ENCODE results near the gene DLGAP4. TPM values are rescaled to one million over a fixed set of nuclear protein-coding genes. Genes with fewer than 3 reads are reported as not detected.

The DLGAP4 gene
- total and polyA plus RNA-seq, 2 of the 8 experiments (the other 6 are each of a cell fraction or from before 2014, with no cell fraction given): 41.2 to 57.2 TPM

DNA sequence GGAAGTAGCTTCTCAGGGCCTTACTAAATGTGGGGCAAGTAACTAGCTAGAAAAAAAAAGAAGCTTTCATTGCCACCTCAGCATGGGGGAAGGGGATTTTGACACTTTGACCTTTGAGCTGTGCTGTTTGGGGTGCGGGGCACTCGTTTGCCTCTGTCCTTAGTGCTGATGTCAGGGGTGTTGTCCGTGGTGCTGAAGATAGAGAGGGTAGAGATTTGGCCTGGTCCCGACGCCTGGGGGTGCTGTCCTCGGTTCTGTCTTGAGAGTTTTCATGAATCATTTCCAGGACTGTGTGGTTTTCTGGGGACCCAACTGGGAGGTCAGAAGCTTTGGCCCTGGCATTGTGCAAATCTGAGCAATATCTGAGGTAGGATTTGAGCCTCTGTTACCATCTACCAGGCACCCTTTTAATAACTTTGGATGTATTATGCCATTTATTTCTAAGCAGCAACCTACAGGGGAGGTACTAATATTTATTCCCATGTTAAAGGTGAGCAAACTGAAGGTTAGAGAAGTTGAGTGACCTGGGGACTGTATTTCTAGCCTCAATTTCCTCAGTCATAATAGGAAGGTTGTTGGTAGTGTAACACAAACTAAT, 78.0 kb downstream of the DLGAP4 start (continued):
- TF ChIP-seq, protein P1, sequence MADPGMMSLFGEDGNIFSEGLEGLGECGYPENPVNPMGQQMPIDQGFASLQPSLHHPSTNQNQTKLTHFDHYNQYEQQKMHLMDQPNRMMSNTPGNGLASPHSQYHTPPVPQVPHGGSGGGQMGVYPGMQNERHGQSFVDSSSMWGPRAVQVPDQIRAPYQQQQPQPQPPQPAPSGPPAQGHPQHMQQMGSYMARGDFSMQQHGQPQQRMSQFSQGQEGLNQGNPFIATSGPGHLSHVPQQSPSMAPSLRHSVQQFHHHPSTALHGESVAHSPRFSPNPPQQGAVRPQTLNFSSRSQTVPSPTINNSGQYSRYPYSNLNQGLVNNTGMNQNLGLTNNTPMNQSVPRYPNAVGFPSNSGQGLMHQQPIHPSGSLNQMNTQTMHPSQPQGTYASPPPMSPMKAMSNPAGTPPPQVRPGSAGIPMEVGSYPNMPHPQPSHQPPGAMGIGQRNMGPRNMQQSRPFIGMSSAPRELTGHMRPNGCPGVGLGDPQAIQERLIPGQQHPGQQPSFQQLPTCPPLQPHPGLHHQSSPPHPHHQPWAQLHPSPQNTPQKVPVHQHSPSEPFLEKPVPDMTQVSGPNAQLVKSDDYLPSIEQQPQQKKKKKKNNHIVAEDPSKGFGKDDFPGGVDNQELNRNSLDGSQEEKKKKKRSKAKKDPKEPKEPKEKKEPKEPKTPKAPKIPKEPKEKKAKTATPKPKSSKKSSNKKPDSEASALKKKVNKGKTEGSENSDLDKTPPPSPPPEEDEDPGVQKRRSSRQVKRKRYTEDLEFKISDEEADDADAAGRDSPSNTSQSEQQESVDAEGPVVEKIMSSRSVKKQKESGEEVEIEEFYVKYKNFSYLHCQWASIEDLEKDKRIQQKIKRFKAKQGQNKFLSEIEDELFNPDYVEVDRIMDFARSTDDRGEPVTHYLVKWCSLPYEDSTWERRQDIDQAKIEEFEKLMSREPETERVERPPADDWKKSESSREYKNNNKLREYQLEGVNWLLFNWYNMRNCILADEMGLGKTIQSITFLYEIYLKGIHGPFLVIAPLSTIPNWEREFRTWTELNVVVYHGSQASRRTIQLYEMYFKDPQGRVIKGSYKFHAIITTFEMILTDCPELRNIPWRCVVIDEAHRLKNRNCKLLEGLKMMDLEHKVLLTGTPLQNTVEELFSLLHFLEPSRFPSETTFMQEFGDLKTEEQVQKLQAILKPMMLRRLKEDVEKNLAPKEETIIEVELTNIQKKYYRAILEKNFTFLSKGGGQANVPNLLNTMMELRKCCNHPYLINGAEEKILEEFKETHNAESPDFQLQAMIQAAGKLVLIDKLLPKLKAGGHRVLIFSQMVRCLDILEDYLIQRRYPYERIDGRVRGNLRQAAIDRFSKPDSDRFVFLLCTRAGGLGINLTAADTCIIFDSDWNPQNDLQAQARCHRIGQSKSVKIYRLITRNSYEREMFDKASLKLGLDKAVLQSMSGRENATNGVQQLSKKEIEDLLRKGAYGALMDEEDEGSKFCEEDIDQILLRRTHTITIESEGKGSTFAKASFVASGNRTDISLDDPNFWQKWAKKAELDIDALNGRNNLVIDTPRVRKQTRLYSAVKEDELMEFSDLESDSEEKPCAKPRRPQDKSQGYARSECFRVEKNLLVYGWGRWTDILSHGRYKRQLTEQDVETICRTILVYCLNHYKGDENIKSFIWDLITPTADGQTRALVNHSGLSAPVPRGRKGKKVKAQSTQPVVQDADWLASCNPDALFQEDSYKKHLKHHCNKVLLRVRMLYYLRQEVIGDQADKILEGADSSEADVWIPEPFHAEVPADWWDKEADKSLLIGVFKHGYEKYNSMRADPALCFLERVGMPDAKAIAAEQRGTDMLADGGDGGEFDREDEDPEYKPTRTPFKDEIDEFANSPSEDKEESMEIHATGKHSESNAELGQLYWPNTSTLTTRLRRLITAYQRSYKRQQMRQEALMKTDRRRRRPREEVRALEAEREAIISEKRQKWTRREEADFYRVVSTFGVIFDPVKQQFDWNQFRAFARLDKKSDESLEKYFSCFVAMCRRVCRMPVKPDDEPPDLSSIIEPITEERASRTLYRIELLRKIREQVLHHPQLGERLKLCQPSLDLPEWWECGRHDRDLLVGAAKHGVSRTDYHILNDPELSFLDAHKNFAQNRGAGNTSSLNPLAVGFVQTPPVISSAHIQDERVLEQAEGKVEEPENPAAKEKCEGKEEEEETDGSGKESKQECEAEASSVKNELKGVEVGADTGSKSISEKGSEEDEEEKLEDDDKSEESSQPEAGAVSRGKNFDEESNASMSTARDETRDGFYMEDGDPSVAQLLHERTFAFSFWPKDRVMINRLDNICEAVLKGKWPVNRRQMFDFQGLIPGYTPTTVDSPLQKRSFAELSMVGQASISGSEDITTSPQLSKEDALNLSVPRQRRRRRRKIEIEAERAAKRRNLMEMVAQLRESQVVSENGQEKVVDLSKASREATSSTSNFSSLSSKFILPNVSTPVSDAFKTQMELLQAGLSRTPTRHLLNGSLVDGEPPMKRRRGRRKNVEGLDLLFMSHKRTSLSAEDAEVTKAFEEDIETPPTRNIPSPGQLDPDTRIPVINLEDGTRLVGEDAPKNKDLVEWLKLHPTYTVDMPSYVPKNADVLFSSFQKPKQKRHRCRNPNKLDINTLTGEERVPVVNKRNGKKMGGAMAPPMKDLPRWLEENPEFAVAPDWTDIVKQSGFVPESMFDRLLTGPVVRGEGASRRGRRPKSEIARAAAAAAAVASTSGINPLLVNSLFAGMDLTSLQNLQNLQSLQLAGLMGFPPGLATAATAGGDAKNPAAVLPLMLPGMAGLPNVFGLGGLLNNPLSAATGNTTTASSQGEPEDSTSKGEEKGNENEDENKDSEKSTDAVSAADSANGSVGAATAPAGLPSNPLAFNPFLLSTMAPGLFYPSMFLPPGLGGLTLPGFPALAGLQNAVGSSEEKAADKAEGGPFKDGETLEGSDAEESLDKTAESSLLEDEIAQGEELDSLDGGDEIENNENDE (IDR thresholded peaks at IDR 0.05; ENCODE audit: insufficient replicate concordance, low read length): no peak
- no peak for TF ChIP-seq MAFK (IDR thresholded peaks at IDR 0.05; ENCODE audit: low read depth, low read length)
- TF ChIP-seq GTF2F1 (IDR thresholded peaks at IDR 0.05; ENCODE audit: borderline replicate concordance, low read depth, low read length): no peak
- peak; percentile 56; the same call in 1 of the 2 replicates for TF ChIP-seq GABPA (IDR thresholded peaks at IDR 0.05; ENCODE audit: borderline replicate concordance, insufficient read depth, low read length)
- TF ChIP-seq KDM1A (IDR thresholded peaks at IDR 0.05; ENCODE audit: borderline replicate concordance, low read length): no peak
- TF ChIP-seq SAP30 (IDR thresholded peaks at IDR 0.05; ENCODE audit: insufficient read depth, insufficient replicate concordance, low read length): peak; percentile 100
- TF ChIP-seq KDM4A (IDR thresholded peaks at IDR 0.05; ENCODE audit: low read depth, low read length, severe bottlenecking): no peak
- no peak for TF ChIP-seq CHD1 (IDR thresholded peaks at IDR 0.05; ENCODE audit: low read depth, low read length)

Measured in H1 (cell line).